Tibial nerve (tissue), 4 donors: ENCODE measurements around the gene SV2A.
"Not testable (repeated sequence)": the region's sequence is repeated elsewhere in the genome, so short reads cannot be mapped to it uniquely, and the experiment has no call there.

Experiments
- CTCF ChIP-seq, 5 experiments: fragments of 200-600 bp in 3 of 5; fragments of 450-650 bp in 2 of 5; sonication (generic) in 3 of 5; IDR thresholded peaks; one replicate each; pipeline ENCODE4 v1.5.1; 2016 to 2019; ENCODE audit warnings: antibody characterized with exemption in 5 of 5, mild to moderate bottlenecking in 3 of 5, moderate library complexity in 2 of 5
- EP300 ChIP-seq, 2 donors: sonication (generic); formaldehyde crosslinking; IDR thresholded peaks; one replicate each; pipeline ENCODE4 v1.6.1; 2017; ENCODE audit warnings: antibody characterized with exemption in 2 of 2, mild to moderate bottlenecking in 1 of 2
- POLR2A ChIP-seq, 2 donors: fragments of 450-650 bp; IDR thresholded peaks; one replicate each; pipeline ENCODE4 v1.6.1; 2017; ENCODE audit warnings: antibody characterized with exemption in 2 of 2, mild to moderate bottlenecking in 2 of 2, moderate library complexity in 2 of 2

GRCh38 chr1:149873060-149873459 is 44.6 kb downstream of the SV2A start:
- not testable (repeated sequence) for TF ChIP-seq POLR2A, CTCF, EP300 (IDR thresholded peaks at IDR 0.05)
